GM18909 (cell line): ENCODE measurements around the gene MICU1.
"Not testable (repeated sequence)": the region's sequence is repeated elsewhere in the genome, so short reads cannot be mapped to it uniquely, and the experiment has no call there.

Experiments
- ATAC-seq: cut with Tn5 transposase; IDR thresholded peaks from one replicate; pipeline ENCODE4 v1.9.1; 2021; ENCODE audit warnings: mild to moderate bottlenecking; ENCODE audit not compliant: unreplicated experiment, poor library complexity

Gene MICU1

GRCh38 chr10:72509941-72510340 is 115.9 kb downstream of the MICU1 start:
- ATAC-seq: no peak

DNA sequence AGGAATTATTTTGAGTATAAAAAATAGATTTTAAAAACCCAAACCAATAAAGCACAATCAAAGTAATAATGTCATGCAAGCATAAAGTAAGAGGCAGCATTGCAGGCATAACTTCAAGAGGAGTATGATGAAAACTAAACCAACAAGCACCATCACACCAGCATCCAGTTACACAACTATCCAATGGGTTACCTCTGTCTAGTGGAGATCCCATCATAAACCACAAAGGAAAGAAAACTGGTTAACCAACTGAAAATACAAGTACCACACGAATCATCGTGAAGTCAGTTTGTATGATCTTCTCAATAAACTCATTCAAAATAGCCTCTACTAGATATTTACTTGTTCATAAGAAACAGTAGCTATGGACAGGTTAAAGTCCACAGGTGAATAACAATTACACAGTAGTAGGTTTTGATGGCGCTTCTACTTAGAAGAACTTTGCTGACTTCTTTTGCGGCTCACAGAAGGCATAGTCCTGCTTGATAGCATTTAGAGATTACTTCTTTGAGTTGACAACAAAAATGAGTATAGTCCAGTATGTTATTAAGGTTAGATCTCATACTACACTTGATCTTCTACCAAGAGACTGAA is 116.6 kb downstream of the MICU1 start:
- ATAC-seq: no peak

DNA sequence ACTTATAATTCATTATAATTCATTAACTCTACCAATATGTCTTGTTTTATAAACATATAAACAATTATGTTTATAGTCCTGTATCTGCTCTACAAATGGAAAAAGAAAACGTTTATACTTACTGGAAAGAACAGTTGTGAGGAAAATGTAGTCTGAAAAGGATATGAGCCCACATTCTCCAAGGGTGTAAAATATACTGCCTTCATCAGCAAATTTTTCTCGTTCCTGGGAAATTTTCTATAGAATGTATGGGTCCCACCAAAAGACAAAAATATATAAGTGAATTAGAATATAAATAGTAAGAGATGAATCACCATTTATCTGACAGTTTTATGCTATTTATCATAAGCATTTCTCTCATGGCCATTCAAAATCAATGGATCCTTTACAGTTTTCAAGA is 117.8 kb downstream of the MICU1 start:
- ATAC-seq: no peak

DNA sequence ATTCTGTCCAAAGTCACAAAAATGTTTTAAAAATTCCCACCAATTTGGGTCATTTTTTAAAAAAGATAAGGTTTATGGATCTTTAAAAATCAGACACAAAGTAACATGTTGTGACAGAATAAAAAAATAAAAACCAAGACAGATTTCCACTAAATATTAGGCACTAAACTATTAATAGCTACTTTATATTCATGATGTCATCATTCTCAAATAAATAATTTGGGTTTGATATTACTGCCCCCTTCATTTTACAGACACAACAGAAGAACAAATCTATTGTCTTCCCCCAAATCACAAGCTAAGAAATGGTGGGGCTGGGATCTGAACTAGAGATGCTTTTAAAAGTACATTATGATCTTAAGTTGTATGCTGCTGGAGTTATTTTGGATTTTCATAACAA is 119.4 kb downstream of the MICU1 start:
- no peak for ATAC-seq

DNA sequence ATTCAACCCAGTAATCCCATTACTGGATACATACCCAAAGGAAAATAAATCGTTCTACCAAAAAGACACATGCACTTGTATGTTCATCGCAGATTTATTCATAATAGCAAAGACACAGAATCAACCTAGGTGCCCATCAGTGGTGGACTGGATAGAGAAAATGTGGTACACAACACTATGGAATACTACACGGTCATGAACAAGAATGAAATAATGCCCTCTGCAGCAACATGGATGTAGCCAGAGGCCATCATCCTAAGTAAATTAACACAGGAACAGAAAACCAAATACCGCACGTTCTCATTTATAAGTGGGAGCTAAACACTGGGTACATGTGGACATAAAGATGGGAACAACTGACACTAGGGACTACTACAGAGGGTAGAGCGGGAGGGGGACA is 120.4 kb downstream of the MICU1 start:
- no peak for ATAC-seq

- no peak for ATAC-seq
These were observed 122.0 kb downstream of the MICU1 start for GRCh38 chr10:72503694-72504438.

DNA sequence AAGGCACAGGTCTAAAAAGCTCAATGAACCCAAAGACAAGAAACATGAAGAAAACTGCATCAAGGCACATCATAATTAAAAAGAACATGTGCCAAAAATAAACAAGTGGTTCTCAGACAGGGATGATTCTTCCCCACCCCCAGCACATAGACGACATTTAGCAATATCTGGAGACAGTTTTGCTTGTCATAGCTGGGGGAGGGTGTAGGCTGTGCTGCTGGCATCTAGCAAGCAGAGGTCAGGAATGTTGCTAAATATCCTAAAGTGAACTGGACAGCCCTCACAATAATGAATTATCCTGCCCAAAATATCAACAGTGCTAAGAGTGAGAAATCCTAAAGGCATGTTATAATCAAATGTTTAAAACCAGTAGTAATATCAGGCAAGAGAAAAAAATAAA is 122.6 kb downstream of the MICU1 start:
- no peak for ATAC-seq

DNA sequence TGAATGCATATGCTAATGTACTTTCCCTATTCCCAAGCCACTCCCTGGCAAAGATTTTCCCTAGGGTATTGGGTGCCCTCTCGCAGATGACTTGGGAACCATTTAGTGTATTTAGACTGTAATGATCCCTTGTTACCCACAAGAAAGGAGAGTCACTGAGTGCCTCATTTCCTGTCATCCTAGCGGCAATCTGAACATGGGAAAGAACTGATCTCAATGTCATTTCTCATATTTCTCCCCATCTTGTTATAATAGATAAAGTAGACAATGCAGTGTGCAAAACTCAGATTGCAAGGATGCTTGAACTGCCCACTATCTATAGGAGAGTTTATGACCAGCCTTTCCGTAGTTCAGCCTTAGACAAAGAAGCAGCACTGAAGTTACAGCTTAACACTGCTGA is 123.3 kb downstream of the MICU1 start:
- ATAC-seq: no peak

GRCh38 chr10:72499701-72500100 is 126.2 kb downstream of the MICU1 start:
- no peak for ATAC-seq

DNA sequence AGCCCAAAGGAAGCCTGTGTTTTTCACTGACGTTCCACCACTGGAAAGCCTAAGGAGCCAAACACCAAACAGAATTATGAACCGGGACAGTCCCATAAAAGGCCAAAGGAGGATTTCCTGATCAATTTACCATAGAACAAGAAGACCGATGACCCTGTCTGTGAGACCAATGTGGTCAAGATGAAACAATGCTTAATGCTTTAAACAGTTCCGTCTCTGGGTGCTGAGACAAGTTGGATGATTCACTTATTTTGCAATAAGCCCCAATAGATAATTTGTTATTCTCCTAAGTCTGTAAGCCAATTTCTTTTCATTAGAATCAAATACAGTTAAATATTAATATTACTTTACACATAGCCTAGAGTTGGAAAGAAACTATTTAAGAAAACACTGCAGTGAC is 134.9 kb downstream of the MICU1 start:
- ATAC-seq: no peak

DNA sequence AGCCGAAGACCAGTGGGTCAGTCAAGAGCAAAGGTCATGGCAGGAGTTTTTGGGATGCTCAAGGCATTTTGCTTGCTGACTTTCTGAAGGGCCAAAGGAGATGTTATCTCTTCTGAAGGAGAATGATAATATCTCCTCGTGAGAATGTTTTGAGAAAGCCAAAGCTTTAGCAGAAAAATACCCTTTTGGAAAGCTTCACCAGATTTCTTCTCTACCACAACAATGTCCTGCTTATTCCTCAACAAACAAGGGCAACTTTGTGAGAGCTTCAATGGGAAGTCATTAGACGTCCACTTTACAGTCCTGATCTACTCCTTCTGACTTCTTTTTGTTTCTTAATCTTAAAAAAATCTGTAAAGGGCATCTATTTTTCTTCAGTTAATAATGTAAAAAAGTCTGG is 138.4 kb downstream of the MICU1 start:
- no peak for ATAC-seq

DNA sequence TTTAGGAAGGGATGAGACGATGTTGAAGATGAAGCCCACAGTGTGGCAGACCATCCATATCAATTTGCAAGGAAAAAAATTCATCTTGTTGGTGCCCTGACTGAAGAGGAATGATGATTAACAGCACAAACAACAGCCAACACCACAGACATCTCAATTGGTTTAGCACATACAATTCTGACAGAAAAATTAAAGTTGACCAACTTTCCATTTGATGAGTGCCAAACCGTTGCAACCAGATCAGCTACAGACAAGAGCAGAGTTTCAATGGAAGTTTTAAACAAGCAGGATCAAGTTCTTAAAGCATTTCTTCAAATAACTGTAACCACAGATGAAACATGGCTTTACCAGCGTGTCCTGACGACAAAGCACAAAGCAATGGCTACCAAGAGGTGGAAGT is 138.8 kb downstream of the MICU1 start:
- ATAC-seq: no peak

GRCh38 chr10:72485701-72486100 is 140.2 kb downstream of the MICU1 start:
- ATAC-seq: no peak

DNA sequence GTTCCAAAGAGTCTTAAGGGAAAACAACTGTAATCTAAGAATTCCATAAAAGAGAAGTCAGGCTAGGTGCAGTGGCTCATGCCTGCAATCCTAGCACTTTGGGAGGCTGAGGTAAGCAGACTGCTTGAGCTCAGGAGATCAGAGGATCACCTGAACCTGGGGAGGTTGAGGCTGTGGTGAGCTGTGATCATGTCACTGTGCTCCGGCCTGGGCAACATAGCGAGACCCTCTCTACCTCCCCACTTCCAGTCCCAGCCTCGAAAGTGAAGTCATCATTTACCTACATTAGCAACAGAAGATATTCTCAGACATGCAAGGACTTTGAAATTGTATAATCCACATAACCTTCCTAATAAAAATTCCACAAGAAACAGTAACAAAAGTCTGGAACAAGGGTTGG is 141.4 kb downstream of the MICU1 start:
- ATAC-seq: no peak

- ATAC-seq: no peak
These were observed 142.4 kb downstream of the MICU1 start for GRCh38 chr10:72483471-72483870.

- no peak for ATAC-seq
These were observed 145.0 kb downstream of the MICU1 start for GRCh38 chr10:72480861-72481260.

GRCh38 chr10:72477463-72477862 is 148.4 kb downstream of the MICU1 start:
- no peak for ATAC-seq

- ATAC-seq: no peak
These were observed 153.6 kb downstream of the MICU1 start for GRCh38 chr10:72472306-72472705.

DNA sequence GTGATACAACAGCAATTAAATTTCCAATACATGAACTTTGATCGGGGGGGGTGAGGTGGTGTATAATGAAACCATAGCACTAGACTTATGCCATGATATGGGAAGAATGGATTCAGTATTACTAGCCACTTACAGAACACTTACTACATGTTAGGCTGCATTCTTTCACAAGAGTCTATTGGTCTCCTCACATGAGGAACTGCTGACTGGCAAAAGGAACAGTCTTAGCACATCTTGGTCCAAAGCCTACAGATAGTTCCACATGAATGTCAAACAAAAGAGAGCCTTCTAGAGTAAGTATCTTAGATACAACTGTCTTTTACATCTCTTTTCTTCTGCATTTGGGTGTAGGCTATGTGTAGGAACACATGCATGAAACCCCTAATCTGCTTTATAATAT is 155.2 kb downstream of the MICU1 start:
- ATAC-seq: no peak

DNA sequence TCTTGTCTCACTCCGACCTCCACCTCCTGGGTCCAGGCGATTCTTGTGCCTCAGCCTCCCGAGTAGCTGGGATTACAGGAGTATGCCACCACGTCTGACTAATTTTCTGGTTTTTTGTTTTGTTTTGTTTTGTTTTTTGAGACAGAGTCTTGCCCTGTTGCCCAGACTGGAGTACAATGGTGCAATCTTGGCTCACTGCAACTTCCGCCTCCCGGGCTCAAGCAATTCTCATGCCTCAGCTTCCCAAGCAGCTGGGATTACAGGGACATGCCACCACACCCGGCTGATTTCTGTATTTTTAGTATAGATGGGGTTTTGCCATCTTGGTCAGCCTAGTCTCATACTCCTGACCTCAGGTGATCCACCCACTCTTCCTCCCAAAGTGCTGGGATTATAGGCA is 158.8 kb downstream of the MICU1 start:
- not testable (repeated sequence) for ATAC-seq

DNA sequence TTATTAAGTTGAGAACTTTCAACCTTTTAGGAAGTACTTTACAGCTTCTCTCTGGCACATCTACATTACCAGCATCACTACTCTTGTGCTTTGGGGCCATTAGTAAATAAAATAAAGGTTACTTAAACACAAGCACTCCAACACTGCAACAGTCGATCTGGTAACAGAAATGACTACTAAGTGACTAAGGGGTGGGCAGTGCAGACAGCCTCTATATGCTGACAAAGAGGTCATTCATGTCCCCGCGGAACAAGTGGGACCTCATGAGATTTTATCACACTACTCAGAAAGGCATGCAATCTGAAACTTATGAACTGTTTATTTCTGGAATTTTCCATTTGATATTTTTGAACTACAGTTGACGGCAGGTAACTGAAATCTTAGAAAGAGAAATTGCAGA is 159.9 kb downstream of the MICU1 start:
- no peak for ATAC-seq

GRCh38 chr10:72464438-72464837 is 161.4 kb downstream of the MICU1 start:
- ATAC-seq: no peak
